Endometrial microvascular endothelial cells (primary cell): ENCODE measurements around the gene CAMK2B. TPM values are rescaled to one million over a fixed set of nuclear protein-coding genes. Genes with fewer than 3 reads are reported as not detected.

Experiments used
- in situ Hi-C: cut with HindIII; loops from 2 replicates; pipeline ENCODE4 v1.10.0; 2017; ENCODE audit warnings: low sequenced_read_pairs, low pct_unique_long_range_greater_than_20kb; ENCODE audit errors: inconsistent ontology term
- total RNA-seq: library from RNA; depleted of rRNA; stranded (reverse); fragments of >200 nt; gene quantifications from one replicate; pipeline ENCODE4 v1.2.3, GENCODE V29; 2015; ENCODE audit errors: inconsistent ontology term

CAMK2B gene
- total RNA-seq, 1 donor from 2014 or later = not detected

DNA sequence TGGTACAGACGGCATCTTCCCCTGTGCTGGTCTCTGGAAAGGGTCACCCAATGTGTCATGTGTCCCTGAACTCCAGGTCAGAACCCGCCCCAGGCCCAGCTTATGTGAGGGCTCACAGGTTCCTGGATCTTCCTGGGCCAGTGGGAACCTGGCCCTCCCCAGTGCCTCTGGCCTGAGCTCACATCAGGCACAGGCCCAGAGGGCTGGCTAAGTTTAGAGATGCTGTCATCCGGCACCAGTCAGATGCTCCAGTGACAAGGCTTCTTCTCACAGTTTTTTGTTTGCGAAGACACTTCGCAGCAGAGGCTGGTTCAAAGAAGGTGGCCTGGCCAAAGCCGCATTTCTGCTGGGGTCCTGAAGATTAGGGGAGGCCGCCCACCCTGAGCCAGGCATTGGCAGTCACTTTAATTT is 11.8 kb downstream of the CAMK2B start:
- in situ Hi-C loops = no loop called here

DNA sequence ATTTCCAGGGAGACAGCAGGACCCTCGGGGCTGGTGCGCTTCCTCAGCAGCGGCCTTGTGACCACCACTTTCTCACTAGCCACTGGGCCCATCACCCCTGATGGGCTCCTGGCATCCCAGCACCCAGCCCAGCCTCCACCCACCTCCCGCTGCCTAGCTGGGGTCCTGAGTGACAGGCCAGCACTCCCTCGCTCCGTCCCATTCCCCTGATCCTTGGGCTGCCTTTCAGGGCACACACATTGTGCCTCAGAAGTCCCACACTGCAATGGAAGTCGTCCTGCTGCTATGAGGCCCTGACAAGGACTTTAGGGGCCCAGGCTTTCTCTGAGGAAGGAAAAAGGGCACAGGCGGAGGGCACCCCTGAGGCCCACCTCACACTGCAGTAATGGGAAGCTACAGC is 12.4 kb downstream of the CAMK2B start:
- in situ Hi-C loops = no loop called here

DNA sequence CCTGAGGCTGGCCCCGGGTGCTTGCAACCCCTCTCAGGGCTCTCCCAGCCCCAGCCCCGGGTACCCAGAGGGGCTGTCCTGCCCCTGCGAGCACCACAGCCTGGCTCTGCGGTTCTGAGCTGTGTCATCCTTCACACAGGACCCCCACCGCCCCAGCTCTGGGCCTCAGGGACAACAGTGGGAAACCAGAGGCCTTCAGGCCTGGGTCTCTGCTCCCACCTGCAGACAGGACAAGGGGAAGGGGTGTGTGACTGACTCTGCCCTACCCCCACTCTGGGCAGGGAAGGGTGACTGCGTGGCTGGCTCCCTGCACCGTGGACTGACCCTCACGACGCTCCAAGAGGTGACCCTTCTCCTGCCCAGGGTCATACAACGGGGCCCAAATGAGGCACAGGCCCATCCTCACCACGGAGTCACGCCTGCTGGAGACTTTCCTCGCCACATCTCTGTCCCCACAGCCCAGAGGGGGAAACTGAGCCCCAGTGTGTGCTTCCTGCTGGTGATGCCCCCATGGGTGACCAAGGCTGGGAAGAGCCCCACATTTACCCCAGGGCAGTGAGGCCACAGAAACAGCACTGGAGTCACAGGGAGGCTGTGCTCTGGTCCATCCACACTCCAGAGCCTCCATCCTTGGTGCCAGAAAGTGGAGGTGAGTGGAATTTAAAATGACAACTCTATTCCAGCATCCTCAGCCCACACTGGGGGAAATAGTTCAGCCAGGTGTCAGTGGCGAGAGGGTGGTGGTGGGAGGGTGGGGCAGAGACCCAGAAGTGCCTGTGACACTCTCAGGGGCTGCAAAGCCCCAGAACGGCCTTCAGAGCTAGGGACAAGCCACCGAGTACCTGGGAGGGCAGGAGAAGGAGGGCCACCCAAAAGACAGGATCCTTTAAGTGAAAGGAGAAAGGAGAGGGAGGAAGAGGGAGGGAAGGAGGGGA is 13.6 kb downstream of the CAMK2B start:
- in situ Hi-C loops = no loop called here

DNA sequence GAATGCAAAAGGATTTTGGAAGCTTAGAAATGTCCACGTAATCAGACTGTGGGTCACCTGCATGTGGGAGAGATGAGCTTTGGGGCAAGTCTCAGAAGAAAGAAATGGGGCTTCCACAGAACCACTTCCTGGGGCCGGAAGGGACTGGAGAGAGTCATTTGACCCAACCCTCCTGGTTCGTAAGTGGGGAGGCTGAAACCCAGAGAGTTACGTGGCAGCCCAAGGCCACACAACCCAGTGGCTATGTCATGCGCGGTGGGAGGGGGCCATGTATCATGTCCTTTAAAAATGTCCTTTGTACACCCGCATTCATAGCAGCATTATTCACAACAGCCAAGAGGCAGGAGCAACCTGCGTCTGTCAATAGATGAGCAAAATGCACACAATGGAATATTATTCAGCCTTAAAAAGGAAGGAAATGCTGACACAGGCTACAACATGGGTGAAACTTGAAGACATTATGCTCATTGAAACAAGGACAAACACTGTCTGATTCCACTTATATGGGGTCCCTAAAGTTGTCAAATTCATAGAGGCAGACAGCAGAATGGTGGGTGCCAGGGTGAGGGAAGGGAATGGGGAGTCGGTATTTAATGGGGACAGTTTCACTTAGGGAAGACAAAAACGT is 15.1 kb downstream of the CAMK2B start:
- in situ Hi-C loops = no loop called here

DNA sequence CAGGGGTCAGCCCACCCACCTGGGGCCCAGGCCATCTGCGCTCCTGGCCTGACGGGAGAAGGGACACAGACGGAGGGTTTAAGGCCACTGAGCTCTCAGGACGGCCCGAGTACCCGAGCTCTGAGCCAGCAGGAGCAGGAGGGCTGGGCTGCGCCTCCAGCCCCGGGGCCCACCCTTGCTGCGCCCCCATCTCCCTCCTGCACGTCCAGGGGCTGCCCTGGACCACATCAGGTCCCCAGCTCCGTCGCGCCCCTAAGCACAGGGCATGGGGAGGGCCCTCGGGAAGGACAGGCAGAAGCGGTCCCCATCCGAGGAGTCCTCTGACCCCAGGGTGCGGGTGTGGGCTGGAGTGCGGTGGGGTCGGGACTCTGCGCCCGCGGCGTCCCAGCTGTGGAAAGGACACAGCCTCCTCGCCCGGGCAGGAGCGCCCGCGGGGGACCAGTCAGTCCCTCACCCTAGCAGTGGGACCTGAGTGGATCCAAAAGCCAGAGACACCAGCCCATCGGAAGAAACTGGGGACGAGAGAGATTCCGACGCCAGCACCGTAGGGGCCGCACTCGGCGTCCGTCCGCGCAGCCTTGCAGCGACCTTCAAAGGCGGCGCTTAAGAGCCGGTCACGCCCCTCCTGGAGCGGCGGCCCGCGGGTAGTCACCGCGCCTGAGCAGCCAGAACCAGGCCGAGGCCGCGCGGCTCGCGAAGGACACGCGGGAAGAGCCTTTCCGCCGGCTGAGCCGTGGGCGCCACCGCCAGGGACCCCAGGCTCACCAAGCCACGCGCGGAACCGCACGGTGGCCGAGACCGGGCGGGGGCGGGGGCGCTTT is 15.9 kb downstream of the CAMK2B start:
- in situ Hi-C loops = no loop called here

DNA sequence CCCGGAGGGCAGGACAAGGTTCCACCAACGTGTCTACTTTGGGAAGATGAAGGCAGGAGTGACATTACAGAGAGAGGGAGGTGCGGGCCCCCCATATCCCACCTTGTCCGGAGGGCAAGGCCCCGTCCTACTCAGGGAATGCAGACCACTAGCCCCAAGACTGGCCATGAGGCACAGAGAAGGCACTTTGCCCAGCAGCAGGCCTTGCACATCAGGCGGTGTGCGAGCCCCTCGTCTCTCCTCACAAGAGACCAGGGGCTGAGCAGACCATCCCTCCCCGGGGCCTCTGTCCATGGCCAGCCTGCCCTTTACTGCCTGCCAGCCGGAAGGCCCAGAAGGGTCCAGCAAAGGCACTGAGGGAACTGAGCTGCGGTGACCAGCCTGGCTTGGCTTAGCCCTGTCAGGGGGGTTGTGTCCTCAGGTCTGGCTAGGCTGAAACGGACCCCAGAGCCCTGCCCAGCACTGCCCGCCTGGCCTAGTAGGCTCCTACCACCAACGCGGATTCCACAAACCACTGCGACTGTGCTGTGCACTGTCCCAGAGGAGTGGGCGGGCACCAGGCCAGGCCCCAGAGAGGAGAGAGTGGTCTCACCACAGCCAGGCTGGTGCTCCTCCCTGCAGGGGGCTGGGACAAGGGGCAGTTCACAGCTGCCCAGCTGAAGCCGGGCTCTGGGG is 16.7 kb downstream of the CAMK2B start:
- in situ Hi-C loops = no loop called here

DNA sequence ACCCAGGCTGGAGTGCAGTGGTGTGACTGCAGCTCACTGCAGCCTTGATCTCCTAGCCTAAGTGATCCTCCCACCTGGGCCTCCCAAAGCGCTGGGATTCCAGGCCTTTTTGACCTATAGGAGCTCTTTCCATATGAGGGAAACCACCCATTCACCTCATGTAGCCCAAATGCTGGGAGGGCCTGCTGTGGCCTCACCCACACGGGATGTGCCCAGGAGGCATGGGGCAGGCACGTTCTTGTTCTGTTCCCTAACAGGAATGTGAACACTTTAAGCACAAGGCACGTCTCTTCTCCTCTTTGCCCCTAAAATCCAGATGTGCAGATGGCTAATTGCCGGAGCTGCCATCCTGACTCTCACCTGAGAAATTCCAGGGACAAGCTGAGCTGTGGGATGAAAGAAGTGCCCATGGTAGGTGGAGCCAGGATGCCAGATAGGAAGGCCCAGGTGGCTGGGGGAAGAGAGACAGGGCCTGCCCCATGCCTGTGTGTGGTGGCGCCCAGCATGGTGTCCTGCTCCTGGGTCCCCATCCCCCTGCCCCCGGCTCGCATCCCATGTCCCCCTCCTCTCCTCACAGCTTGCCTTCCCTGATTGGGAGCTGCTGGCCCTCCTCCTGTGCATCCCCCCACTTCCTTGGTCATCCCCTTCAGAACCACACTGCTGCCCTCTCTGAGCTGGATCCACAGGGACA is 17.3 kb downstream of the CAMK2B start:
- in situ Hi-C loops = no loop called here

DNA sequence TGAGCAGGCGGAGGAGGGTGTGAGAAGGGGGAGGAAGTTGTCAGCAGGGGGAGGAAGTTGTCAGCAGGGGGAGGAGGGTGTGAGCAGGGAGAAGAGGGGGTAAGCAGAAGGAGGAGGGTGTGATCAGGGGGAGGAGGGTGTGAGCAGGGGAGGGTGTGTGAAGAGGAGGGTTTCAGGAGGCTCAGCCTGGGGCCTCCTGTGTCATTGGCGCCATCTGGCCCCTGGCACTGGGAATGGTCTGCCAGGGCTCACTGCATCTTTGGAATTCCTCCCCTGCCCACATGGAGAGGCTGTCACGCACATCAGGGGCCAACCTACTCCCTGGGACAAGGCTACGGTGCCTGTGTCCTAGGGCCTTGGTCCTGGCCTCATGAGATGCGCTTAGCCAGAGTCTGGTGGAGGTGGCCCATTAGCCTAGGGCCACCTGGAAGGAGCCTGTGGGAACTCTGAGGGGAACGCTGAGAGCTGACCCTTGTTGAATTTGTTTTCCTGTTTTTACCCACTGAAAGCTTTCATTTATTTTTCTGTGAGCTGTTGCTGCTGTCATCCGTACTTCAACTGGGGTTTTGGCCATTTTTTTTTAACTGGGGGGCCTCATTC is 18.0 kb downstream of the CAMK2B start:
- in situ Hi-C loops = no loop called here

DNA sequence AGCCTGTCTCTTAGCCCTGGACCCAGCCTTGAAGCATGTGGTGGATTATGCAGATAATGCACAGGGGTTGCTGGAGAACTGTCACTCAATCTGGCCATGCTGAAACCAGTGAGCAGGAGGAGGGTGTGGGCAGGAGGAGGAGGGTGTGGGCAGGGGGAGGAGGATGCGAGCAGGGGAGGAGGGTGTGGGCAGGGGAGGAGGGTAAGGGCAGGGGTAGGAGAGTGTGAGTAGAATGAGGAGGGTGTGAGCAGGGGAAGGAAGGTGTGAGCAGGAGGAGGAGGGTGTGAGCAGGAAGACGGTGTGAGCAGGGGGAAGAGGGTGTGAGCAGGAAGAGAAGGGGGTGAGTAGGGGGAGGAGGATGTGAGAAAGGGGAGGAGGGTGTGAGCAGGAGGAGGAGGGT is 18.8 kb downstream of the CAMK2B start:
- in situ Hi-C loops = no loop called here

DNA sequence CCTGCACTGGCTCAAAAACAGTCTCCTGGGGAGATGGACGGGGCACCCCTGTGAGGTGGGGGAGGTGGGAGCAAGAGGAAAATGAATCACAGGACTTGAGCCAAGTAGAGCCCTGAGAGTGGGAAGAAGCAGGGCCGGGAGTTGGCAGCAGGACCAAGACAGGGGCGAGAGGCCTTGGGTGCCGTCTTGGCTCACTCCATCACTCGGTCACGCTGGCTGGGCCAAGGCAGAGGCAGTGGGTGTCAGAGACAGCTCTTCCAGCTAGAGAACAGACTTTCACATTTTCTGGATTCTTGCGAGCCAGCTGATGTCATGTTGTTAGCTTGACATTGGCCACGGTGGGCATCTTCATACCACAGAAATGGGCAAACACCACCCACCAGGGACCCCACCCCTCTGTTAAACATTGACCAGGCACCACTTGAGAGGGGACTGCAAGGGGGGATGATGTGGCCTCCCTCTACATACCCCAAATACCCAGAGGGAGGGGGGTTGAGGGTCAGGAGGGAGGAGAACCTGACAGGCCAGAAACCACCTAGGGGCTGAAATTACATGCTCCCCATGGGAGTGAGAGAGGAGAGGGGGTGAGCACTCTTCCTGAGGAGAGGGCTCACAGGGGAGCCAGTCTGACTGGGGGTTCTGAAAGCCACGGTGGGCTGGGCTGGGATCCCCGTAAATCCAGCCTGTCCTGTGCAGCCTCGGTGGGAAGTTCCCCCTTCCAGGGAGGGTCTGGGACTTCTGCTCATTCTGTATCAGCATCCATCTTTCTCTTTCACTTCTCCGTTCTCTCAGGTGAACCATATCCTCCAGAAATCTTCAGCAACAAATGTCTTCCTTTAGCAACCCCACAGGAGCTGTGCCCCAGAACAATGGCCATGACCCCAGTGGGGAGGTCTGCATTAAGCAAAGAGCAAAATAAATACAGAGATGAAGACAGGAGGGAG is 19.6 kb downstream of the CAMK2B start:
- in situ Hi-C loops = no loop called here

DNA sequence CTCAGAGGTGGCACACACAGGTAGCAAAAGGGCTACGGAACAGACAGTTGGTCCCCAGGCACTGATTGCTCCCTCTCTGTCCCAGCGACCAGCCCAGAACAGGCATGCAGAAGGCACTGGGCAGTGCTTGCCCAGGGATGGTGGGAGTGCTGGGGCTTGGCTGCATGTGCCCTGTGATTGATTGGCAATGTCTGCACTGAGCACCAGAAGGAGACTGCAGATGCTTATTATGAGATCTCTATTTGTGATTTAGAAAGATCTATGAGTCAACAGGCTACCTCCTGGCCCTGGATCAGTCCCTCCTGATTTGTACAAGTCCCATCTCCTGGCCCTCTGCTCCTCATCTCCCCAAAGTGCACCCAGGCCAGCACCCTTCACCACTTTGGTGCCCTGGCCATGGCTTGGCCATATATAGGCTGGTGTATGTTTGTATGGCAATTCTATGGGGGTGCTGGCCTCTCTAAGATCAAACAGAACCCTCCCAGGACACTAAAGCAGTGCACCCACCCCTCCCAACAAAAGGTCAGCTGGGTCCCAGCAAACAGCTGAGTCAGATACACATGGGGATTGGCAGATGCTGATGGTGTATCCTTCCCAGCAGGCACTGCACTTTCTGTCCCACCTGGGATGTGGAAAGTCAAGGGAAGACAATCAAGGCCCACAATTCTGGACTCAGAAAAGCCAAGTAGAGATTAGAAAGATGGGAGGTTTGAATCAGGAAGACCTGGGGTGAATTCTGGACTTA is 30.9 kb downstream of the CAMK2B start:
- in situ Hi-C loops = no loop called here

DNA sequence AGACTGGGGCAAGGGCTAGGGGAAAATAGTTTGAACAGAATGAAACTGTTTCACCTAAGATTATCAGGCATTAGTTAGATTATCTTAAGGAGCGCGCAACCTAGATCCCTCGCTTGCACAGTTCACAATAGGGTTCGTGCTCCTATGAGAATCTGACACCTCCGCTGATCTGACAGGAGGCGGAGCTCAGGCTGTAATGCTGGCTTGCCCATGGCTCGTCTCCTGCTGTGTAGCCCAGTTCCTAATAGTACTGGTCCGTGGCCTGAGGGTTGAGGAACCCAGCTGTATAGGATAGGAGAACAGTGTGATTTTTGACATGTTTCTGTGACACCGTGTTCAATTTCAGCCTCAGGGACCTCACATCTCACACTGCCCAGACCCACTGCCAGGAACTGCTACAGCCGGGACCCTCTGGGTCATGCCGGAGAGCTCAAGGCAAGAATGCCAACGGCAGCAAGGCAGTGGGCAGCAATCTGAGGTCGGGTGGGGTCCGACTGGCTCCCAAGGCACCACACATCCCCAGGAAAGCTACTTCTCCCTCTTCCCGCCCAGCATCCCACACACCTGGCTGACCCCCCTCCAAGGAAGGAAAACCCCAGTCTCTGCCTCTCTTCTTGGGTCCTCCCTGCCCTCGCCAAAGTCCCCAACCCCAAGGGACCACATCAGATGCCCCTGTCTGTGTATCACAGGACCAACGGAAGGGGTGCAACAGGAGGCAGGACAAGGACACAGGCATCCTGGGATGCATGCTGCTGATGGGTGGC is 31.7 kb downstream of the CAMK2B start:
- in situ Hi-C loops = no loop called here

DNA sequence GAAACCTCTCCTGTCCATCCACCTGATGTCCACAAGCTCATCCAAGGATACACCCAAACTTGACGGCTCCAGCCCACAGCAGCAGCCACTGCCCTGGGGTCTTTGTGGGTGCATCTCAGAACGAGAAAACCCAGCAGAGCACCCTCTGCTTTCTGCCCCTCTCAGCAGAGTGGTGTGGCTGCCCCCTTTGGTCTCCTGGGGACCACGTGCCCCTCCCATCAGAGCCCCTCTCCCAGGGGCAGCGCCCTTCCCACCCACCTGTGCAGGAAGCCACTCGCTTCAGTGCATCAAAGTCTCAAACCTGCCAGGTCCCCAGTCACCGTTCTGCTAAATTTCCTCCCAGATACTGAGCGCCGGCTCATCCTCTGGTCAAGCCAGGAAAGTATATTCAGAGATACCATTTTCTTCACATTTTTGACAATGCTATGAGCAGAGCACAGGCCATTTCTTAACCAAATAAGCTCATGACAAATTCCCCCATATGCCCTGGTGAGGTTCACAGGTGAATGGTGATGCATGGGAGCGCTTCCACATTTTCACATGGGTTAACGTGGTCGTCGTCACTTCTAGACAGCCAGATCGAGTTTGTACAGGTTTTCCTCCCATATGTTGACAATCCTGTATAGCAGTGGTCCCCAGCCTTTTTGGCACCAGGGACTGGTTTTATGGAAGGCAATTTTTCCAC is 32.4 kb downstream of the CAMK2B start:
- in situ Hi-C loops = no loop called here

DNA sequence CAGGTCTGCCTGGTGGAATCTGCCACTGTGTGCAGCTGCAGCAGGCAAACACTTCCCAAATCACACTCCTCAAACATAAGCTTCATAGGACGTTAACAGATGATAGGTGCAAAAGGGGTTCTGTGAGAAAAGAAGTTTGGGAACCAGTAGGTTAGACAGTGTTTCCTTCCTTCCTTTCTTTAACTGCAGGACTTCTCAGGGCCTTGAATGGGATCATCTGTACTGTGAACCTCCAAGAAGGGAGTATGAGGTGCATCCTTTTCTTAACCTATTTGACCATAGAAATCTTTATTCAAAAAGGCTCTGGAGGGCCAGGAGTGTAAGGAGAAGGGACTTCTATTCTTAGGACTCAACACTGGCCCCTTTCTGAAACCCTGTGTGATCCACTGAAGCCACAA is 33.0 kb downstream of the CAMK2B start:
- in situ Hi-C loops = no loop called here

DNA sequence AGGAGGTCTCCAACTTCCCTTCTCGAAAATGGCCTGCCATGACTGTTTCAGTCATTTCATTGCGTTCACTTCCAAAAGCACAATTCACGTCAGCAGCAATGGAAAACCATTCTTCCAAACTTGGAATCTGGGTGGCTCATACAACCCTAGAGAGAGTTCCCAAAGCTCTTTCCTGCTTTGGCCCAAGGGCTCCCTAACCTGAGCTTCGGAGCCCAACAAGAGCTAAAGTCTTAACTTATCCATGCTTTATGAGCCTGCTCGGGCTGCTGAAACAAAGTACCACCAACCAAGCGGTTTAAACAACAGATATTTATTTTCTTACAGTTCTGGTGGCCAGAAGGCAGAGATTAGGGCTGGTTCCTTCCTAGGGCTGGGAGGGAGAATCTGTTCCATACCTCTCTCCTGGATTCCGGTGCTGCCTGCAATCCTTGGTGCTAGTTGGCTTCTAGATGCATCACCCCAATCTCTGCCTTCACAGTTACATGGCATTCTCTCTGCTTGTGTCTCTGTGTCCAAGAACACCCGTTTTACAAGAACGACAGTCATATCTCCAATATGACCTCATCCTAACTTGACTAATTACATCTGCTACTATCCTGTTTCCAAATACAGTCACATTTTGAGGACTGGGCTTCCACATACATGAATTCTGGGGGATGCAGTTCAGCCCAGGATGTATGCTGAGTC is 33.5 kb downstream of the CAMK2B start:
- in situ Hi-C loops = no loop called here
